Cardiac septum (tissue), 1 donor: ENCODE results near the gene PSMG4. TPM values are rescaled to one million over a fixed set of nuclear protein-coding genes. Genes with fewer than 3 reads are reported as not detected.

Experiments
- DNase-seq: peaks from one replicate; pipeline ENCODE4 v3.0.0-alpha.2; 2020; ENCODE audit warnings: low spot score
- intact Hi-C: fragments of 100-400 bp; cut with DNase I; formaldehyde crosslinking; loops from one replicate; pipeline ENCODE4 v1.14.0; 2022
- total RNA-seq: library from RNA; stranded (reverse); fragmentation: NEBNext Ultra II Directional; extraction: Animal tissue kit (Norgen Biotek cat#: 25700); gene quantifications from one replicate; pipeline ENCODE4 v1.2.1, GENCODE V29; 2021
- donor health status: DM: no; HTN: no; CAD: no.

The PSMG4 gene
- total RNA-seq, 1 donor from 2014 or later, result 8.8 TPM

- intact Hi-C loops, result no loop called here
- DNase-seq, result peak; percentile 36
Observed at GRCh38 chr6:3314621-3315467, 56.1 kb downstream of the PSMG4 start.

GRCh38 chr6:3315841-3316240, 57.1 kb downstream of the PSMG4 start:
- intact Hi-C loops, result no loop called here
- peak; percentile 72 for DNase-seq

- peak; percentile 33 for DNase-seq
- intact Hi-C loops, result no loop called here
Observed at GRCh38 chr6:3316331-3316730, 57.6 kb downstream of the PSMG4 start.

GRCh38 chr6:3316818-3317217, 58.1 kb downstream of the PSMG4 start:
- intact Hi-C loops, result no loop called here
- DNase-seq, result no peak

Other genes with a start within 250 kb of the PSMG4 start
- 8.2 TPM for gene RIPK1, start 190.5 kb upstream of the PSMG4 start, total RNA-seq
- gene BPHL, start 140.2 kb upstream of the PSMG4 start, total RNA-seq, result 12.0 TPM
- gene TUBB2A, start 101.4 kb upstream of the PSMG4 start, total RNA-seq, result 25.1 TPM
- 1.2 TPM for gene TUBB2B, start 31.3 kb upstream of the PSMG4 start, total RNA-seq
- 3.2 TPM for gene SLC22A23, start 198.1 kb downstream of the PSMG4 start, total RNA-seq